GM23248 (cell line): ENCODE data around the gene TOP3B. TPM values are rescaled to one million over a fixed set of nuclear protein-coding genes. Genes with fewer than 3 reads are reported as not detected.

Experiments
- DNase-seq: peaks from one replicate; pipeline ENCODE4 v3.0.0-alpha.2; 2015
- H2AFZ ChIP-seq: fragments of 200-600 bp; sonication (generic); 2 replicates; pipeline ENCODE4 v1.6.1; 2016; ENCODE audit warnings: antibody characterized with exemption
- H3F3A ChIP-seq: fragments of 200-600 bp; sonication (generic); 2 replicates; pipeline ENCODE4 v1.6.1; 2016; ENCODE audit warnings: mild to moderate bottlenecking, antibody characterized with exemption, mixed run types; ENCODE audit not compliant: insufficient read depth
- H3K27ac ChIP-seq: fragments of 200-600 bp; sonication (generic); 2 replicates; pipeline ENCODE4 v1.5.1; 2016; ENCODE audit warnings: mild to moderate bottlenecking
- H3K27me3 ChIP-seq: fragments of 200-600 bp; sonication (generic); replicated peaks from 2 replicates; pipeline ENCODE4 v1.6.1; 2016; ENCODE audit warnings: mild to moderate bottlenecking; ENCODE audit not compliant: insufficient read depth
- H3K36me3 ChIP-seq: fragments of 200-600 bp; sonication (generic); 2 replicates; pipeline ENCODE4 v1.6.1; 2016; ENCODE audit warnings: low read depth, mild to moderate bottlenecking
- H3K4me1 ChIP-seq: fragments of 200-600 bp; sonication (generic); 2 replicates; pipeline ENCODE4 v1.6.1; 2016; ENCODE audit warnings: mild to moderate bottlenecking; ENCODE audit not compliant: insufficient read depth
- H3K4me2 ChIP-seq: fragments of 200-600 bp; sonication (generic); one replicate; pipeline ENCODE4 v1.6.1; 2016; ENCODE audit warnings: mild to moderate bottlenecking; ENCODE audit not compliant: unreplicated experiment
- H3K4me3 ChIP-seq: fragments of 200-600 bp; sonication (generic); 2 replicates; pipeline ENCODE4 v1.5.1; 2016; ENCODE audit warnings: mild to moderate bottlenecking
- H3K79me2 ChIP-seq: fragments of 200-600 bp; sonication (generic); 2 replicates; pipeline ENCODE4 v1.6.1; 2016; ENCODE audit warnings: mild to moderate bottlenecking; ENCODE audit not compliant: insufficient read depth
- H3K9ac ChIP-seq: fragments of 200-600 bp; sonication (generic); 2 replicates; pipeline ENCODE4 v1.6.1; 2016; ENCODE audit warnings: mild to moderate bottlenecking
- H3K9me2 ChIP-seq: fragments of 200-600 bp; sonication (generic); 2 replicates; pipeline ENCODE4 v1.6.1; 2016; ENCODE audit warnings: mixed run types, mild to moderate bottlenecking, moderate library complexity; ENCODE audit not compliant: insufficient read depth
- H3K9me3 ChIP-seq: fragments of 200-600 bp; sonication (generic); one replicate; pipeline ENCODE4 v1.6.1; 2017; ENCODE audit warnings: low read depth
- H4K20me1 ChIP-seq: fragments of 200-600 bp; sonication (generic); 2 replicates; pipeline ENCODE4 v1.6.0; 2016; ENCODE audit not compliant: insufficient read depth
- EZH2 ChIP-seq: fragments of 200-600 bp; sonication (generic); IDR thresholded peaks from 2 replicates; pipeline ENCODE4 v1.6.1; 2018; ENCODE audit warnings: antibody characterized with exemption, mild to moderate bottlenecking; ENCODE audit not compliant: insufficient read depth, poor library complexity, severe bottlenecking
- EZH2phosphoT487 ChIP-seq: fragments of 200-600 bp; sonication (generic); IDR thresholded peaks from 2 replicates; pipeline ENCODE4 v1.6.1; 2018; ENCODE audit warnings: antibody characterized with exemption, moderate library complexity, mild to moderate bottlenecking, low read depth; ENCODE audit not compliant: insufficient read depth
- WGBS, 2 experiments: methylation state at CpG; one replicate each; pipeline ENCODE4 v1.1.6; 2015 to 2017; ENCODE audit warnings: low lambda C conversion rate in 2 of 2, low coverage in 1 of 2; ENCODE audit errors: missing lambda C conversion rate in 2 of 2; 5-methylcytosine and 5-hydroxymethylcytosine counted together
- in situ Hi-C: fragments of 300-500 bp; cut with MboI; formaldehyde crosslinking; loops from 2 replicates; pipeline ENCODE4 v1.15.0; 2020
- polyA plus RNA-seq: library from polyadenylated mRNA; unstranded; fragments of >200 nt; fragmentation: Nextera tagmentation; extraction: Ambion mirVana; gene quantifications from 2 replicates; pipeline ENCODE4 v1.2.1, GENCODE V29; 2016
- total RNA-seq: library from RNA; depleted of rRNA; stranded (reverse); fragments of >200 nt; shearing (Covaris generic); gene quantifications from 2 replicates; pipeline ENCODE4 v1.2.3, GENCODE V29; 2014

Gene TOP3B
- total and polyA plus RNA-seq, 2 experiments from 2014 or later, result 11.6 to 16.0 TPM

- TF ChIP-seq EZH2 (no peak), EZH2phosphoT487 (no peak)
- Histone ChIP-seq H3K36me3 (no peaks in the 10 kb centered on the region), H3K27ac (no peak overlapping the region), H3F3A (no peaks in the 10 kb centered on the region), H3K4me1 (no peaks in the 10 kb centered on the region), H3K9me3 (no peaks in the 10 kb centered on the region), H3K9ac (no peak overlapping the region), H3K27me3 (peaks cover 10% of the 10 kb centered on the region; the same call in 1 of the 2 replicates), H3K4me2 (no peak overlapping the region), H3K4me3 (no peak overlapping the region), H3K9me2 (no peaks in the 10 kb centered on the region), H4K20me1 (no peaks in the 10 kb centered on the region), H3K79me2 (no peaks in the 10 kb centered on the region), H2AFZ (no peak overlapping the region)
- WGBS, 2 experiments, result 85 to 92% methylated on average over 3 of the region's 3 CpGs
- in situ Hi-C loops, result no loop called here
- DNase-seq, result no peak
These were observed 45.4 kb upstream of the TOP3B start for GRCh38 chr22:22027955-22028354.

GRCh38 chr22:22026157-22026831, 43.7 kb upstream of the TOP3B start:
- no peak for DNase-seq
- no peak overlapping the region; the same call in 1 of the 2 replicates for H2AFZ ChIP-seq
- H3F3A ChIP-seq, result no peaks in the 10 kb centered on the region
- no peaks in the 10 kb centered on the region for H3K79me2 ChIP-seq
- no peak overlapping the region for H3K9ac ChIP-seq
- no peak overlapping the region for H3K27ac ChIP-seq
- WGBS, 2 experiments, result 49 to 61% methylated on average over 13 of the region's 13 CpGs
- in situ Hi-C loops, result no loop called here
- no peaks in the 10 kb centered on the region for H3K9me2 ChIP-seq
- no peak overlapping the region for H3K4me3 ChIP-seq
- no peaks in the 10 kb centered on the region for H4K20me1 ChIP-seq
- no peaks in the 10 kb centered on the region for H3K4me1 ChIP-seq
- H3K4me2 ChIP-seq, result no peak overlapping the region
- H3K9me3 ChIP-seq, result no peaks in the 10 kb centered on the region
- H3K27me3 ChIP-seq, result 0 out of 2 replicates have a peak, but pooled peaks cover 4% of the 10 kb centered on the region
- no peak for TF ChIP-seq EZH2
- no peak for TF ChIP-seq EZH2phosphoT487
- no peaks in the 10 kb centered on the region for H3K36me3 ChIP-seq

GRCh38 chr22:22025320-22026156, 43.0 kb upstream of the TOP3B start:
- Histone ChIP-seq H2AFZ (no peak overlapping the region), H3K9me3 (no peaks in the 10 kb centered on the region)
- 63 to 64% methylated on average over 5 to 7 of the region's 7 CpGs for WGBS, 2 experiments

GRCh38 chr22:22024440-22024839, 41.9 kb upstream of the TOP3B start:
- Histone ChIP-seq H2AFZ (no peak overlapping the region), H3K36me3 (no peaks in the 10 kb centered on the region), H3K9me2 (no peaks in the 10 kb centered on the region), H3K27me3 (no peaks in the 10 kb centered on the region), H3K9me3 (no peaks in the 10 kb centered on the region), H4K20me1 (no peaks in the 10 kb centered on the region), H3K79me2 (no peaks in the 10 kb centered on the region), H3K4me1 (no peaks in the 10 kb centered on the region), H3K9ac (no peak overlapping the region), H3K4me2 (no peak overlapping the region), H3K4me3 (no peak overlapping the region), H3K27ac (no peak overlapping the region), H3F3A (no peaks in the 10 kb centered on the region)
- TF ChIP-seq EZH2phosphoT487 (no peak), EZH2 (no peak)
- in situ Hi-C loops, result no loop called here
- no peak for DNase-seq
- WGBS, 2 experiments, result 86% methylated on average over 10 of the region's 10 CpGs

More at GRCh38 chr22:22025320-22026156, 43.0 kb upstream of the TOP3B start:
- H3K4me3 ChIP-seq, result no peak overlapping the region
- H3K9ac ChIP-seq, result no peak overlapping the region
- H3K36me3 ChIP-seq, result no peaks in the 10 kb centered on the region
- H3F3A ChIP-seq, result no peaks in the 10 kb centered on the region
- H3K79me2 ChIP-seq, result no peaks in the 10 kb centered on the region
- TF ChIP-seq EZH2 (no peak), EZH2phosphoT487 (no peak)
- no peaks in the 10 kb centered on the region for H3K4me1 ChIP-seq
- no peaks in the 10 kb centered on the region for H3K9me2 ChIP-seq
- H3K4me2 ChIP-seq, result no peak overlapping the region
- H3K27me3 ChIP-seq, result no peaks in the 10 kb centered on the region
- no peaks in the 10 kb centered on the region for H4K20me1 ChIP-seq
- in situ Hi-C loops, result no loop called here
- no peak overlapping the region for H3K27ac ChIP-seq
- no peak for DNase-seq
